ENCODE results near the gene DLGAP1. TPM values are rescaled to one million over a fixed set of nuclear protein-coding genes. Genes with fewer than 3 reads are reported as not detected.
"Not testable (repeated sequence)": the region's sequence is repeated elsewhere in the genome, so short reads cannot be mapped to it uniquely, and the experiment has no call there.

The DLGAP1 gene
- total RNA-seq (2014; rRNA removed; shearing (Covaris generic)): 17.3 and 18.9 TPM in 2 replicates

DNA sequence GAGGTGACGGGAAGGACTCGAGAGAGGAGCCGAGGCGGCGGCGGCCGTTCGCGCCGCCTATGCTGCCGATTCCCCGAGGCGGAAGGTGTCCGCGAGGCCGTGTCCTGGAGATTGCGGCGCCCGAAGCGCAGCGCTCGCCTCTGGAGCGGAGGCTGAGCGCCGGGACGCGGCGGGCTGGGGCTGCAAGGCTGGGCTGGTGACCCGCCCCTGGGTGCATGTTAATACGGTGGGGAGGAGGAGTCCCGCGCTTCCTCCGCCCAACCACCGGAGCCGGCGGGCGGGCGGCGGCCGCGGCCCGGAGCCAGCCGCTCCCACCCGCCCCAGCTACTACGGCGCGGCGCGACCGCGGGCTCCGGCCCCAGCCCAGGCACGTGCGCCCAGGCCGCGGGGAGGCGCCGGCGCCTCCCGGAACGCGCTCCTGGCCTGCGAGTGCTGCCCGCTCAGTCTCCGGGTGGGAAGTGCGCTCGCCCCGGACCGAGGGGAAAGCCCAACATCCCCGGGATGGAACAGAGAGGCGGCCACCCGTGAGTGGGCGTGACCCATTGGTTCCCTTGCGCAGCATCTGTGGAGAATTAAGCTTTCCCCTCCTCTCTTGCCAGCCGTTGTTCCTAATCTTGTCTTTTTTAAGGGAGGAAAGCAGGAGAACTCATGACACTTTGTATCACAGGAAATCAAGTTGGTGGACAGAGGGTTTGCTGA lies at the start of gene DLGAP1:
Gene DLGAP1, minus strand, starts transcription at position 195 of the 699 bp plus-strand sequence.
- in situ Hi-C loops (cut with HindIII; ENCODE audit: low sequenced_read_pairs): no loop called here
- DNase-seq (ENCODE audit: low spot score): peak; percentile 79

- in situ Hi-C loops (cut with HindIII; ENCODE audit: low sequenced_read_pairs); DNase-seq (ENCODE audit: low spot score): not testable (repeated sequence)
These were observed 39.7 kb upstream of the DLGAP1 start for GRCh38 chr18:4494703-4495284.

DNA sequence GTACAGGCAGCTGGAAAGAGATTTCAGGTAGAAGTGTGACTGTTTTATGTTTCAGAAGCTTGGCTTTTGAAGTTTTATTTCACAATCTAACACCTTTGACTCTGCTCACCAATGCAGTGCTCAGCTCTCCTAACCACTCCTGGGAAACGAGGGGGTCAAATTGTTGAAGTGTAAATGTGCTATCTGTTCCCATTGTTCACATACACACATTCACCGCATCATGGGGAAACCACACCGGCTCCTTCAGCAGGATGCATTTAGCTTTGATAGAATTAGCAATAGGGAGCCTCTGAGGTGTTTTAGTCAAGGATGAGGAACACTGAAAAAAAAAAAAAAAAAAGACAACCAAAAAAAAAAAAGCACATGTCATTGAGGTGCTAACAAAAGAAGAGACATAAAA lies 13.4 kb upstream of the DLGAP1 start:
- in situ Hi-C loops (cut with HindIII; ENCODE audit: low sequenced_read_pairs): no loop called here
- DNase-seq (ENCODE audit: low spot score): no peak

DNA sequence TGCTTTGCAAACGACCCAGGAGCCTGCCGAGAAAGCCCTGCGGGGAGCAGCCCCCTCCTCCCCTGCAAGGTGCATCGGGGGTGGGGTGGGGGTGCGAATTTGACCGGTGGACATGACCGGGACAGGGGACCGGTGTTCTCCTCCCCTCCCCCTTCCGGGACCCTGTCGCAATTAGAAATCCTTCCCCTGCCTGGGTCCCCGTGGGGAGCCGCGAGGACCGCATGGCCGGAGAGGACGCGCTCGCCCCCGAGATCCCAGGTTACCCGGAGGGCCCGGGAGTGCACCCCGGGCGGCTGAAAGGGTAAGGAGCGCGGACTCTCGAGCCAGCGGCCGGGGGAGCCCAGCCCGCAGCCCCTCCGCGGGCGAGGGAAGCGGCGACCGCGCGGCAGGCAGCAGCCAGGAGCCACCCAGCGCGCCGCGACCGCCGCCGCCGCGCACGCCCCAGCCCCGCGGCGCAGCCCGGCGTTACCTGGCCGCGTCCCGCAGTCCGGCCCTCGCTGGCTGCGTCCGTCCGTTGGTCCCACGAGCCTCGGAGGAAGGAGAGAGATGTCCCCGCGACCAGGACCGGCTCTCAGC lies 482 bp downstream of the DLGAP1 start:
- no peak for DNase-seq (ENCODE audit: low spot score)

GRCh38 chr18:4453874-4454536 lies 1.1 kb downstream of the DLGAP1 start:
- peak; percentile 50 for DNase-seq (ENCODE audit: low spot score)
- in situ Hi-C loops (cut with HindIII; ENCODE audit: low sequenced_read_pairs): no loop called here

More for the DNA sequence above, 482 bp downstream of the DLGAP1 start:
- in situ Hi-C loops (cut with HindIII; ENCODE audit: low sequenced_read_pairs): no loop called here

- in situ Hi-C loops (cut with HindIII; ENCODE audit: low sequenced_read_pairs): no loop called here
These were observed 1.6 kb downstream of the DLGAP1 start for GRCh38 chr18:4453567-4453873.

GRCh38 chr18:4450065-4450658 lies 4.9 kb downstream of the DLGAP1 start:
- in situ Hi-C loops (cut with HindIII; ENCODE audit: low sequenced_read_pairs): no loop called here

More at GRCh38 chr18:4453567-4453873, 1.6 kb downstream of the DLGAP1 start:
- DNase-seq (ENCODE audit: low spot score): no peak

GRCh38 chr18:4445902-4446301 lies 9.2 kb downstream of the DLGAP1 start:
- in situ Hi-C loops (cut with HindIII; ENCODE audit: low sequenced_read_pairs): no loop called here

More at GRCh38 chr18:4450065-4450658, 4.9 kb downstream of the DLGAP1 start:
- DNase-seq (ENCODE audit: low spot score): no peak

GRCh38 chr18:4444306-4444705 lies 10.8 kb downstream of the DLGAP1 start:
- in situ Hi-C loops (cut with HindIII; ENCODE audit: low sequenced_read_pairs): no loop called here

More at GRCh38 chr18:4445902-4446301, 9.2 kb downstream of the DLGAP1 start:
- no peak for DNase-seq (ENCODE audit: low spot score)

DNA sequence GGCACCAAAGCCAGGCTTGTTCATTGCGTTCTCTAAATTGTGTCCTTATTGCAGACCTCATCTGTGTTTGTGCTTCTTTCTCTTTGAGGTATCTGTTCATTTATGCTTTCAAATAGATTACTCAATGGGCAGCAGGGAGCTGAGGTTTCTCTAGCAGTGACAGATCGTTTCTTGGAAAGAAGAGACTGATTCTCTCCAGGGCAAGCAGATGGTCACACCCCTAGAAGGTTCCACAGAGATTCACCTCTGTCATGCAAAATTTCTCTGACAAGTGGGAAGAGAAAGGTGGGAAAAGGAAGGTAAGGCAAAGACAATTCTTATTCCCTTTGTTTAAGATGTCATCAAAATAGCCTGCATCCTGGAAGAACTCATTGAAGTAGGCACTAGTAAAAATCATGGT lies 14.0 kb downstream of the DLGAP1 start:
- in situ Hi-C loops (cut with HindIII; ENCODE audit: low sequenced_read_pairs): no loop called here
- peak; percentile 45 for DNase-seq (ENCODE audit: low spot score)

More at GRCh38 chr18:4444306-4444705, 10.8 kb downstream of the DLGAP1 start:
- no peak for DNase-seq (ENCODE audit: low spot score)

GRCh38 chr18:4438938-4439337 lies 16.2 kb downstream of the DLGAP1 start:
- no peak for DNase-seq (ENCODE audit: low spot score)
- in situ Hi-C loops (cut with HindIII; ENCODE audit: low sequenced_read_pairs): no loop called here

DNA sequence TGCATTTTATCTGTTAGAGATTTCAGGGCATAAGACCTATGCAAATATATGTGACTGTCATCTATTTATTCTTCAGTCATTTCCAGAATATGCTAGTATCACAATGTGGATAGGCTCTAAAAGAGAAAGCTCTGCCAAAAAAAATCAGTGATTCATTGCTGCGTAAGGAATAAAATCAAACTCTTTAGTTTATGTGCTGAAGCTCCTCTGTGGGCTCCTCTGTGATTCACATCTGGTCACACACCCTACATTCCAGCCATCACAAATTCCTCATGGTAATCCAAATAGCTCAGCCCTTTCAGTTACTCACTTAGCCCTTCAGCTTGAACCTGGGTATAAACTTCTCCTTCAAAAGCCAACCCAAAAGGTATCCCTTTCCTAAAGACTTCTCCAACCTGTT lies 21.4 kb downstream of the DLGAP1 start:
- in situ Hi-C loops (cut with HindIII; ENCODE audit: low sequenced_read_pairs): no loop called here

GRCh38 chr18:4430836-4431235 lies 24.3 kb downstream of the DLGAP1 start:
- DNase-seq (ENCODE audit: low spot score): no peak
- in situ Hi-C loops (cut with HindIII; ENCODE audit: low sequenced_read_pairs): no loop called here

More for the DNA sequence above, 21.4 kb downstream of the DLGAP1 start:
- no peak for DNase-seq (ENCODE audit: low spot score)

- in situ Hi-C loops (cut with HindIII; ENCODE audit: low sequenced_read_pairs): no loop called here
- no peak for DNase-seq (ENCODE audit: low spot score)
These were observed 37.4 kb downstream of the DLGAP1 start for GRCh38 chr18:4417714-4418113.

DNA sequence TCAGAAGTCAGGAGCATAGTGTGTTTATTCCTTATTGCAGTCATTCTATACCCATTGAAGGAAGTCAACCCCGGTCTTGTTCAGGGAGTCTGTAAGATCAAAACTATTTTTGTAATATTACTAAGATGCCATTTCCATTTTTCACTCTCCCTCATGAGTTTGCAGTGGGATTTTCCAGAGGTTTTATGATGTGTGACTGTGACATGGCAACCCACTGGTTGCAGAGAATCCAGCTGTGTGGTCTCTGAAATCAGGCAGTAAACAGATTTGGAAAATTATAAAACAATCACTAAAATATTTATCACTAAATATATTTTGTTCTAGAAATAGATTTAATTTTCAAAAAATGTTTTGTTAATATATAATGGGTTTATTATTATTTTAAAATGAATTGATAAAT lies 38.1 kb downstream of the DLGAP1 start:
- in situ Hi-C loops (cut with HindIII; ENCODE audit: low sequenced_read_pairs): no loop called here
- DNase-seq (ENCODE audit: low spot score): no peak

DNA sequence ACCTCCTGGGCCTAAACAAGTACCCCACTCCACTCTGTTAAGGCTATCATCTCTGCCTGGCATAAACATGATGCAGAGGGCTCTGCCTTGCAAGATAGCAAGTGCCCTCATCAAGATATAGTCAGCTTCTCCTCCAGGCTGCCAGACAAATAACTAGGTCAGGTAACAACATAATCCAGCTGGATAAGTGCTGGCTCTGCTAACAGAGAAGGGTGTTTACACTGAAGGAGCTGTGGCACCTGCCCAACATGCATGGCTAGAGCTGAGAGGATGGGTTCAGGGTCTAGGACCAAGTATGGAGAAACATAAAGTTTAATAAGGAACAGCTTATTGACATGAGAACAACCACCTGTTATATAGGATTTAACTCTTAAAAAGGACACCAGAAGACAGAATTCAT lies 42.8 kb downstream of the DLGAP1 start:
- in situ Hi-C loops (cut with HindIII; ENCODE audit: low sequenced_read_pairs): no loop called here
- DNase-seq (ENCODE audit: low spot score): peak; percentile 83

DNA sequence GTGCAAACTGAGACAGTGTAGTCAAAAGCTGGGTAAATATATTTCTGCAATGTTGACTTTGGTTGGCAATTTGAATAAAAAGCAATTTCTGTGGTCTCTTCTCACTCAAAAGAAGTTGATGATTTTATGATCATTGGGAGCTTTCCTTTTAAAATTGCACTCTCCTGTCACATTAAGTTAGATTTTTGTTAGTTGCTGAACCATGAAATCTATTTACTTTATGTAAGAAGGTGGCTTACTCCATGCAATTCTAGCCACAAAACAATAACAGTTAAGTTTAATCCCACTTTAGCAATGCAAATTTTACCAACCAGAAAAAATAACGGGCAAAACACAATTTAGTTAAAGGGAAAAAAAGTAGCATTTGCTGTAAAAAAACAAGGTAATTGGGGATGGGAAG lies 48.3 kb downstream of the DLGAP1 start:
- DNase-seq (ENCODE audit: low spot score): no peak
- in situ Hi-C loops (cut with HindIII; ENCODE audit: low sequenced_read_pairs): no loop called here

- in situ Hi-C loops (cut with HindIII; ENCODE audit: low sequenced_read_pairs): no loop called here
- DNase-seq (ENCODE audit: low spot score): no peak
These were observed 49.1 kb downstream of the DLGAP1 start for GRCh38 chr18:4405965-4406364.

DNA sequence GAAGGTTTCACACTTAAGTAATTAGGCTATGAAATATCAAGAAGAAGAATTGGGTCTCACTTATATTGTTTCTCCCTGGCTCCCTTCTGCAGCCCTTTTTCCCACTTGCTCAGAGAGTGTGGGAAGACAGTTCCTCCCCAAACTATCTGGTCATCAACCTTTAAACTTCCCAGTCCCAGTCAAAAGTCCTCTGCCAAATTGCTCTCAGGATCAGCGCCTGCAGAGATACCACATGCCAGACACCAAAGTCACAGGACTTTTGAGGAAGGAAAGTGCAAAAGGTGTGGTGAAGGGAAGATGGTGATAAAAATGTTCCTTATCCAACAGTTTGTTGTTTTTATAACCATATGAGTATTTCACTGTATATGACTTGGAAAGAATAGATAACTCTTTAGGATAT lies 51.3 kb downstream of the DLGAP1 start:
- in situ Hi-C loops (cut with HindIII; ENCODE audit: low sequenced_read_pairs): no loop called here
- peak; percentile 52 for DNase-seq (ENCODE audit: low spot score)

GRCh38 chr18:4400911-4401310 lies 54.2 kb downstream of the DLGAP1 start:
- in situ Hi-C loops (cut with HindIII; ENCODE audit: low sequenced_read_pairs): no loop called here
- no peak for DNase-seq (ENCODE audit: low spot score)
